Caco-2 (cell line): ENCODE results near the gene PSMD13. TPM values are rescaled to one million over a fixed set of nuclear protein-coding genes. Genes with fewer than 3 reads are reported as not detected.
A peak's percentile ranks its signal among the peaks of the same experiment; 100 is the strongest.

Experiments
- BruUV-seq: library from RNA; stranded (reverse); fragments of 400-500 nt; replicated peaks from 2 replicates; lab custom pipeline; 2021; lab: Mats Ljungman, UMichigan
- CTCF ChIA-PET: fragments of 300-600 bp; sonication (Branson Sonifier 250); formaldehyde crosslinking; loops from one replicate; lab custom pipeline; 2022; ENCODE audit warnings: antibody characterized with exemption; lab: Charles Lee
- POLR2A ChIA-PET: fragments of 300-600 bp; sonication (Branson Sonifier 250); formaldehyde crosslinking; loops from one replicate; lab custom pipeline; 2022; ENCODE audit warnings: antibody characterized with exemption; lab: Charles Lee
- DNase-seq, 2 experiments: peaks; one replicate each; pipeline versions ENCODE4 v3.0.0 to v3.0.0-alpha.2; 2020 to 2022
- H3K27me3 ChIP-seq: replicated peaks from 2 replicates; pipeline ENCODE4 v1.6.0; 2011; ENCODE audit warnings: low read length; ENCODE audit not compliant: control insufficient read depth, insufficient read depth
- H3K36me3 ChIP-seq: 2 replicates; pipeline ENCODE4 v1.5.1; 2011; ENCODE audit warnings: low read length; ENCODE audit not compliant: control insufficient read depth, insufficient read depth
- H3K4me1 ChIP-seq: fragments of 250-450 bp; sonication (Bioruptor Pico); 2 replicates; pipeline ENCODE4 v1.5.1; 2020; ENCODE audit warnings: mild to moderate bottlenecking
- H3K4me3 ChIP-seq: 2 replicates; pipeline ENCODE4 v1.5.1; 2011; ENCODE audit warnings: low read depth, mild to moderate bottlenecking, control low read depth, low read length
- H3K9me3 ChIP-seq: fragments of 250-450 bp; sonication (Bioruptor Pico); 2 replicates; pipeline ENCODE4 v1.5.1; 2020; ENCODE audit warnings: mild to moderate bottlenecking, moderate library complexity
- H3K27ac Mint-ChIP-seq: one replicate; pipeline ENCODE4 v1.8.0; 2022; ENCODE audit warnings: mixed read lengths; ENCODE audit not compliant: unreplicated experiment
- H3K27me3 Mint-ChIP-seq: one replicate; pipeline ENCODE4 v1.8.0; 2022; ENCODE audit warnings: mixed read lengths; ENCODE audit not compliant: insufficient read depth, unreplicated experiment
- H3K36me3 Mint-ChIP-seq: one replicate; pipeline ENCODE4 v1.8.0; 2022; ENCODE audit warnings: mild to moderate bottlenecking, mixed read lengths; ENCODE audit not compliant: insufficient read depth, unreplicated experiment
- H3K4me1 Mint-ChIP-seq: one replicate; pipeline ENCODE4 v1.8.0; 2022; ENCODE audit warnings: low read depth, mixed read lengths; ENCODE audit not compliant: unreplicated experiment
- H3K4me3 Mint-ChIP-seq: one replicate; pipeline ENCODE4 v1.8.0; 2022; ENCODE audit warnings: mild to moderate bottlenecking, moderate library complexity, mixed read lengths; ENCODE audit not compliant: unreplicated experiment
- H3K9me3 Mint-ChIP-seq: one replicate; pipeline ENCODE4 v1.8.0; 2022; ENCODE audit warnings: mixed read lengths; ENCODE audit not compliant: unreplicated experiment
- intact Hi-C: fragments of 100-400 bp; cut with micrococcal nuclease; formaldehyde crosslinking; loops from one replicate; pipeline ENCODE4 v1.10.0; 2022; ENCODE audit not compliant: unreplicated experiment
- total RNA-seq: library from RNA; stranded (reverse); gene quantifications from 2 replicates; pipeline ENCODE4 v1.2.3, GENCODE V29; 2022
- TF ChIP-seq, protein P1 (sequence below), 2 experiments: fragments of 200-600 bp in 1 of 2; IDR thresholded peaks; 1 replicate in 1 of 2; 2 replicates in 1 of 2; pipeline versions ENCODE4 v1.5.1 to v1.8.0; 2011 to 2022; ENCODE audit warnings: antibody characterized with exemption in 1 of 2, control low read depth in 1 of 2, inconsistent platforms in 1 of 2, low read depth in 1 of 2, low read length in 1 of 2, mild to moderate bottlenecking in 1 of 2, moderate library complexity in 1 of 2; ENCODE audit not compliant: insufficient read depth in 1 of 2, severe bottlenecking in 1 of 2, unreplicated experiment in 1 of 2

Gene PSMD13
- total RNA-seq, 1 experiment from 2014 or later, result 172 TPM

DNA sequence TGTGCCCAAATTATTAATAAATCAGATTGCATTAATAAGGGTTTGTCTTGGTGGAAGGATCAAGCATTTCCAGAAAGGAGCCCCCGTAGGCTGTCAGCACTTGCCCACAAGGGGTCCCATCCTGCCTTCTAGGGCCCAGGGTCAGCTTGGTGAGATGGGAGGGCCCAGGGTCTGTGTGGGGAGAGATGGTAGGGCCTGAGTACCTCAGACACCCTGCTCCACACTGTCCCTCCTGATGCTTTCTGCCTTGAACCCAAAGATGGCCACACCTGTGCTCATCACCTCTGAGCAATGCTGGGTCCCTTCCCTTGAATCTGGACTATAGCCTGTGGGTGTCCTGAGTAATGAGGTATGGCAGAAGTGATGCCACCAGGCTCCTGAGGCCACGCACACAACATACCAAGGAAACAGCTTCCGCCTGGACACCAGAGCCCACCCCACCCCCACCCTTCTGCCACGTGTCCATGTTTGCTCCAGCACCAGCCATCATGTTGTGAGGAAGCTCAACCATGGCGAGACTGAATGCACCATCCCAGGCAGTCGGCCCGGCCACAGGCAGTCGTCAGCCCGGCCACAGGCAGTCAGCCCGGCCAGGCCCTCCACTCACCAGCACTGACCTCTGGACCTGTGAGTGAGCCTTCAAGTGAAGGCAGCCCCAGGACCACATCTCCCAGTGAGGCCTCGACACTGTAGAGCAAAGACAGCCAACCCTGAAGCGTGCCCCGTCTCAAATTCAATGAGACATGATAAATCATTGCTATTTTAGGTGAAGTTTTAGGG lies 36.4 kb upstream of the PSMD13 start:
- H3K4me3 Mint-ChIP-seq, result no peak overlapping the region
- Histone ChIP-seq H3K9me3 (no peaks in the 10 kb centered on the region), H3K36me3 (peaks cover 1% of the 10 kb centered on the region), H3K4me1 (no peaks in the 10 kb centered on the region), H3K4me3 (no peak overlapping the region), H3K27me3 (no peaks in the 10 kb centered on the region)
- no peaks in the 10 kb centered on the region for H3K9me3 Mint-ChIP-seq
- H3K36me3 Mint-ChIP-seq, result peaks cover 28% of the 10 kb centered on the region
- no peaks in the 10 kb centered on the region for H3K4me1 Mint-ChIP-seq
- DNase-seq, result peak in 1 of 2 experiments; percentile 23
- POLR2A ChIA-PET, result no interaction called here
- no peaks in the 10 kb centered on the region for H3K27me3 Mint-ChIP-seq
- H3K27ac Mint-ChIP-seq, result no peak overlapping the region
- TF ChIP-seq, protein P1, sequence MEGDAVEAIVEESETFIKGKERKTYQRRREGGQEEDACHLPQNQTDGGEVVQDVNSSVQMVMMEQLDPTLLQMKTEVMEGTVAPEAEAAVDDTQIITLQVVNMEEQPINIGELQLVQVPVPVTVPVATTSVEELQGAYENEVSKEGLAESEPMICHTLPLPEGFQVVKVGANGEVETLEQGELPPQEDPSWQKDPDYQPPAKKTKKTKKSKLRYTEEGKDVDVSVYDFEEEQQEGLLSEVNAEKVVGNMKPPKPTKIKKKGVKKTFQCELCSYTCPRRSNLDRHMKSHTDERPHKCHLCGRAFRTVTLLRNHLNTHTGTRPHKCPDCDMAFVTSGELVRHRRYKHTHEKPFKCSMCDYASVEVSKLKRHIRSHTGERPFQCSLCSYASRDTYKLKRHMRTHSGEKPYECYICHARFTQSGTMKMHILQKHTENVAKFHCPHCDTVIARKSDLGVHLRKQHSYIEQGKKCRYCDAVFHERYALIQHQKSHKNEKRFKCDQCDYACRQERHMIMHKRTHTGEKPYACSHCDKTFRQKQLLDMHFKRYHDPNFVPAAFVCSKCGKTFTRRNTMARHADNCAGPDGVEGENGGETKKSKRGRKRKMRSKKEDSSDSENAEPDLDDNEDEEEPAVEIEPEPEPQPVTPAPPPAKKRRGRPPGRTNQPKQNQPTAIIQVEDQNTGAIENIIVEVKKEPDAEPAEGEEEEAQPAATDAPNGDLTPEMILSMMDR (IDR thresholded peaks at IDR 0.05; ENCODE audit: insufficient read depth in 1 of 2, low read depth in 1 of 2, low read length in 1 of 2, severe bottlenecking in 1 of 2, unreplicated experiment in 1 of 2), result no peak
- CTCF ChIA-PET, result interaction anchor here (0.6 kb wide), 1 partner anchor 222 kb away, joined by 3 read pairs; no protein-coding TSS in a partner anchor
- no TSS peak for BruUV-seq
- intact Hi-C loops, result no loop called here

DNA sequence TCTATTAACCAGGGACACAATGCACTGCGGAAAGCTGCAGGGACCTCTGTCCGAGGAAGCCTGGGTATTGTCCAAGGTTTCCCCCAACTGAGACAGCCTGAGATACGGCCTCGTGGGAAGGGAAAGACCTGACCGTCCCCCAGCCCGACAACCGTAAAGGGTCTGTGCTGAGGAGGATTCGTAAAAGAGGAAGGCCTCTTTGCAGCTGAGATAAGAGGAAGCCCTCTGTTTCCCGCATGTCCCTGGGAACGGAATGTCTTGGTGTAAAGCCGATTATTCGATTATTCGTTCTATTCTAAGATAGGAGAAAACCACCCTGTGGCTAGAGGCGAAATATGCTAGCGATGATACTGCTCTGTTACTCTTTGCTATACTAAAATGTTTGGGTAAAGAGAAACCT lies 34.8 kb upstream of the PSMD13 start:
- intact Hi-C loops, result no loop called here
- POLR2A ChIA-PET, result no interaction called here
- H3K4me3 ChIP-seq, result no peak overlapping the region
- TF ChIP-seq, protein P1 (IDR thresholded peaks at IDR 0.05; ENCODE audit: insufficient read depth in 1 of 2, low read depth in 1 of 2, low read length in 1 of 2, severe bottlenecking in 1 of 2, unreplicated experiment in 1 of 2), result no peak
- Mint-ChIP-seq H3K4me3 (no peak overlapping the region), H3K27ac (no peak overlapping the region), H3K36me3 (peaks cover 34% of the 10 kb centered on the region), H3K4me1 (no peaks in the 10 kb centered on the region), H3K27me3 (no peaks in the 10 kb centered on the region), H3K9me3 (no peaks in the 10 kb centered on the region)
- DNase-seq, result no peak
- H3K9me3 ChIP-seq, result no peaks in the 10 kb centered on the region
- H3K4me1 ChIP-seq, result peaks cover 5% of the 10 kb centered on the region; the same call in 1 of the 2 replicates
- peaks cover 2% of the 10 kb centered on the region for H3K36me3 ChIP-seq
- no peaks in the 10 kb centered on the region for H3K27me3 ChIP-seq
- CTCF ChIA-PET, result no interaction called here
- no TSS peak for BruUV-seq

DNA sequence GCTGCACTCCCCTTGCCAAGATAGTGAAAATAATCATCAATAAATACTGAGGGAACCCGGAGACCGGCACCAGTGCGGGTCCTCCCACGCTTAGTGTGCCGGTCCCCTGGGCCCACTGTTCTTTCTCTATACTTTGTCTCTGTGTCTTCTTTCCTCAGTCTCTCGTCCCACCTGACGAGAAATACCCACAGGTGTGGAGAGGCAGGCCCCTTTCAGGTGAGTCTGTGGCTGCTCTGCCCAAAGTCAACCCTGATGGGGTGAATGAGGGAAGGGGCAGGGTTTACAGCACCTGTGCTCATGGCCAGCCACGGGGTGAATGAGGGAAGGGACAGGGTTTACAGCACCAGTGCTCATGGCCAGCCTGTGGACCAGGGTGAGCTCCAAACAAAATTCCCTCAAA lies 34.3 kb upstream of the PSMD13 start:
- Histone ChIP-seq H3K4me1 (peaks cover 5% of the 10 kb centered on the region; the same call in 1 of the 2 replicates), H3K4me3 (no peak overlapping the region), H3K36me3 (peaks cover 2% of the 10 kb centered on the region), H3K27me3 (no peaks in the 10 kb centered on the region), H3K9me3 (no peaks in the 10 kb centered on the region)
- H3K27ac Mint-ChIP-seq, result no peak overlapping the region
- ChIA-PET POLR2A (no interaction called here), CTCF (no interaction called here)
- peaks cover 39% of the 10 kb centered on the region for H3K36me3 Mint-ChIP-seq
- TF ChIP-seq, protein P1 (IDR thresholded peaks at IDR 0.05; ENCODE audit: insufficient read depth in 1 of 2, low read depth in 1 of 2, low read length in 1 of 2, severe bottlenecking in 1 of 2, unreplicated experiment in 1 of 2), result no peak
- no peaks in the 10 kb centered on the region for H3K27me3 Mint-ChIP-seq
- intact Hi-C loops, result no loop called here
- no peaks in the 10 kb centered on the region for H3K9me3 Mint-ChIP-seq
- BruUV-seq, result no TSS peak
- no peak overlapping the region for H3K4me3 Mint-ChIP-seq
- no peaks in the 10 kb centered on the region for H3K4me1 Mint-ChIP-seq
- DNase-seq, result peak in 1 of 2 experiments; percentile 14
